Measurements from ENCODE around the gene CIB4. TPM values are rescaled to one million over a fixed set of nuclear protein-coding genes. Genes with fewer than 3 reads are reported as not detected.

CIB4 gene
- total and polyA plus RNA-seq, 4 donors, result 1.3 TPM; not detected in 3

- no peak for ATAC-seq (ENCODE audit: insufficient read depth, low FRiP score)
- H3K4me3 ChIP-seq, result no peak overlapping the region
- H3K9me3 ChIP-seq (ENCODE audit: control insufficient read depth in 4 of 4, insufficient read depth in 3 of 4, low read length in 3 of 4), result peaks cover 0 to 3% (median 0%) of the 10 kb centered on the region in 4 donors
- TF ChIP-seq CTCF (IDR thresholded peaks at IDR 0.05; ENCODE audit: control extremely low read depth, extremely low read depth), result no peak
- no peak for DNase-seq
- 87 to 88% methylated on average over 12 of the region's 12 CpGs for WGBS, 2 donors
- no peak overlapping the region for H3K27ac ChIP-seq (ENCODE audit: low read depth in 1 of 2, low read length in 1 of 2)
- H3K36me3 ChIP-seq (ENCODE audit: control insufficient read depth in 4 of 4, insufficient read depth in 4 of 4, low read length in 4 of 4), result no peaks in the 10 kb centered on the region
- H3K9ac ChIP-seq (ENCODE audit: insufficient read depth in 1 of 2, low read length in 2 of 2), result no peak overlapping the region
- no peaks in the 10 kb centered on the region for H3K4me1 ChIP-seq (ENCODE audit: control insufficient read depth in 5 of 5, insufficient read depth in 5 of 5, low read length in 5 of 5)
- H3K27me3 ChIP-seq (ENCODE audit: control insufficient read depth in 3 of 3, insufficient read depth in 3 of 3, low read length in 2 of 3), result no peaks in the 10 kb centered on the region
Measured at GRCh38 chr2:26532301-26533250, 108.6 kb downstream of the CIB4 start.

Small RNAs within 50 kb of the gene (small RNA-seq; reads per million reads assigned to genes)
- not detected for gene AC015977.1 (ENCODE audit: low replicate concordance)

Other genes starting within 250 kb of the CIB4 start
- 10 to 100 TPM; 12.2 to 18.4 TPM for gene DRC1, start 239.4 kb downstream of the CIB4 start, total RNA-seq
- 1 to 10 TPM; 2.5 to 5.4 TPM for gene DRC1, start 239.4 kb downstream of the CIB4 start, polyA plus RNA-seq
- under 1 TPM in 1 of 2 donors, not detected in 1; 0.09 TPM for gene OTOF, start 163.2 kb downstream of the CIB4 start, total RNA-seq
- gene OTOF, start 163.2 kb downstream of the CIB4 start, polyA plus RNA-seq, result under 1 TPM; 0.03 to 0.08 TPM
- 10 to 100 TPM; 27.7 to 29.9 TPM for gene KCNK3, start 51.4 kb upstream of the CIB4 start, total RNA-seq
- gene KCNK3, start 51.4 kb upstream of the CIB4 start, polyA plus RNA-seq, result 10 to 100 TPM in 1 of 2 donors, 1 to 10 TPM in 1; 6.7 to 12.2 TPM
- gene SLC35F6, start 122.9 kb upstream of the CIB4 start, total RNA-seq, result 10 to 100 TPM; 14.8 to 49.9 TPM
- gene SLC35F6, start 122.9 kb upstream of the CIB4 start, polyA plus RNA-seq, result 10 to 100 TPM; 21.2 to 21.6 TPM
- gene CENPA, start 144.7 kb upstream of the CIB4 start, total RNA-seq, result 1 to 10 TPM in 1 of 2 donors, under 1 TPM in 1; 0.71 to 1.5 TPM
- gene CENPA, start 144.7 kb upstream of the CIB4 start, polyA plus RNA-seq, result under 1 TPM; 0.94 to 0.96 TPM
- gene DPYSL5, start 206.8 kb upstream of the CIB4 start, total RNA-seq, result under 1 TPM in 1 of 2 donors, not detected in 1; 0.09 TPM
- gene DPYSL5, start 206.8 kb upstream of the CIB4 start, polyA plus RNA-seq, result not detected